HepG2 (cell line): ENCODE results near the gene KIF3C.

Source experiments
- ARID2 ChIP-seq: sonication (generic); formaldehyde crosslinking; IDR thresholded peaks from 2 replicates; pipeline ENCODE4 v1.8.1; 2022; ENCODE audit warnings: mild to moderate bottlenecking, missing genetic modification reagents, borderline replicate concordance
- MXI1 ChIP-seq: IDR thresholded peaks from 3 replicates; pipeline ENCODE4 v1.6.1; 2012; ENCODE audit warnings: low read depth, low read length, inconsistent platforms, borderline replicate concordance
- NCOA1 ChIP-seq: sonication (generic); formaldehyde crosslinking; IDR thresholded peaks from 2 replicates; pipeline ENCODE4 v1.9.0; 2021; ENCODE audit warnings: missing genetic modification reagents
- PCBP2 ChIP-seq: fragments of 200-400 bp; formaldehyde crosslinking; optimal IDR thresholded peaks from 2 replicates; pipeline ENCODE3; 2018; ENCODE audit warnings: low read length, low read depth; ENCODE audit not compliant: poor library complexity, severe bottlenecking
- SALL2 ChIP-seq: sonication (generic); formaldehyde crosslinking; IDR thresholded peaks from 2 replicates; pipeline ENCODE4 v1.8.1; 2023; ENCODE audit warnings: mild to moderate bottlenecking, missing genetic modification reagents, inconsistent platforms
- SIX4 ChIP-seq: sonication (generic); formaldehyde crosslinking; IDR thresholded peaks from 2 replicates; pipeline ENCODE4 v1.4.0; 2020; ENCODE audit warnings: missing genetic modification reagents
- TAF1 ChIP-seq: sonication (generic); formaldehyde crosslinking; IDR thresholded peaks from 2 replicates; pipeline ENCODE4 v1.4.0; 2020; ENCODE audit warnings: missing genetic modification reagents
- ZNF225 ChIP-seq: sonication (generic); formaldehyde crosslinking; IDR thresholded peaks from 2 replicates; pipeline ENCODE4 v1.4.0; 2020; ENCODE audit warnings: mild to moderate bottlenecking, missing genetic modification reagents
- ZNF335 ChIP-seq: sonication (generic); formaldehyde crosslinking; IDR thresholded peaks from 2 replicates; pipeline ENCODE4 v1.4.0; 2020; ENCODE audit warnings: missing genetic modification reagents
- ZNF441 ChIP-seq: sonication (generic); formaldehyde crosslinking; IDR thresholded peaks from 2 replicates; pipeline ENCODE4 v1.7.0; 2021; ENCODE audit warnings: missing genetic modification reagents, borderline replicate concordance
- ZNF556 ChIP-seq: sonication (generic); formaldehyde crosslinking; IDR thresholded peaks from 2 replicates; pipeline ENCODE4 v1.4.0; 2020; ENCODE audit warnings: mild to moderate bottlenecking, missing genetic modification reagents, borderline replicate concordance
- TF ChIP-seq, protein P1 (sequence below): sonication (generic); formaldehyde crosslinking; IDR thresholded peaks from 2 replicates; pipeline ENCODE4 v1.5.1; 2020; ENCODE audit warnings: mild to moderate bottlenecking, missing genetic modification reagents

- TF ChIP-seq MXI1 = no peak
- TF ChIP-seq TAF1 (CRISPR knock-in tag) = no peak
- TF ChIP-seq, protein P1, sequence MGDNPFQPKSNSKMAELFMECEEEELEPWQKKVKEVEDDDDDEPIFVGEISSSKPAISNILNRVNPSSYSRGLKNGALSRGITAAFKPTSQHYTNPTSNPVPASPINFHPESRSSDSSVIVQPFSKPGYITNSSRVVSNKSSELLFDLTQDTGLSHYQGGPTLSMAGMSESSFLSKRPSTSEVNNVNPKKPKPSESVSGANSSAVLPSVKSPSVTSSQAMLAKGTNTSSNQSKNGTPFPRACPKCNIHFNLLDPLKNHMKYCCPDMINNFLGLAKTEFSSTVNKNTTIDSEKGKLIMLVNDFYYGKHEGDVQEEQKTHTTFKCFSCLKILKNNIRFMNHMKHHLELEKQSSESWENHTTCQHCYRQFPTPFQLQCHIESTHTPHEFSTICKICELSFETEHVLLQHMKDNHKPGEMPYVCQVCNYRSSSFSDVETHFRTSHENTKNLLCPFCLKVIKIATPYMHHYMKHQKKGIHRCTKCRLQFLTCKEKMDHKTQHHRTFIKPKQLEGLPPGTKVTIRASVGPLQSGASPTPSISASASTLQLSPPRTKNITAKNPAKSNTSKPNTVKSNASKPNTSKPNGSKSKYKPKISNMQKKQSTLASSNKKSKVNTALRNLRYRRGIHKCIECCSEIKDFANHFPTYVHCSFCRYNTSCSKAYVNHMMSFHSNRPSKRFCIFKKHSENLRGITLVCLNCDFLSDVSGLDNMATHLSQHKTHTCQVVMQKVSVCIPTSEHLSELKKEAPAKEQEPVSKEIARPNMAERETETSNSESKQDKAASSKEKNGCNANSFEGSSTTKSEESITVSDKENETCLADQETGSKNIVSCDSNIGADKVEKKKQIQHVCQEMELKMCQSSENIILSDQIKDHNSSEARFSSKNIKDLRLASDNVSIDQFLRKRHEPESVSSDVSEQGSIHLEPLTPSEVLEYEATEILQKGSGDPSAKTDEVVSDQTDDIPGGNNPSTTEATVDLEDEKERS = no peak
- 0 out of 2 replicates have a peak, but pooled peaks have one; percentile 43 for TF ChIP-seq ZNF335 (CRISPR knock-in tag)
- TF ChIP-seq ZNF441 (CRISPR knock-in tag) = no peak
- TF ChIP-seq ZNF225 = no peak
- no peak for TF ChIP-seq SIX4
- TF ChIP-seq ZNF556 = no peak
- no peak for TF ChIP-seq PCBP2
- no peak for TF ChIP-seq ARID2
- TF ChIP-seq SALL2 (CRISPR knock-in tag) = no peak
- TF ChIP-seq NCOA1 (CRISPR knock-in tag) = no peak
Observed at GRCh38 chr2:26010943-26011342, 28.6 kb upstream of the KIF3C start.
